ENCODE results near the gene WDTC1. TPM values are rescaled to one million over a fixed set of nuclear protein-coding genes. Genes with fewer than 3 reads are reported as not detected.

WDTC1 gene
- total RNA-seq, 1 experiment from 2014 or later, result 23.7 TPM

- H3K9me2 ChIP-seq (replicated peaks; ENCODE audit: low read length), result no peaks in the 10 kb centered on the region
- ATAC-seq, result no peak
- peak; percentile 51 for DNase-seq
- TF ChIP-seq CTCF (conservative IDR thresholded peaks at IDR 0.05; ENCODE audit: low read depth, low read length) (no peak), EZH2phosphoT487 (IDR thresholded peaks at IDR 0.05; ENCODE audit: borderline replicate concordance, low read length) (no peak)
- H3K9me3 ChIP-seq (ENCODE audit: low read length), result no peaks in the 10 kb centered on the region
- no peaks in the 10 kb centered on the region for H3K36me3 ChIP-seq (ENCODE audit: low read depth, low read length)
- H3K4me1 ChIP-seq (ENCODE audit: insufficient read depth, low read length), result peaks cover 35% of the 10 kb centered on the region
- H3F3A ChIP-seq (ENCODE audit: low read length, unreplicated experiment), result no peaks in the 10 kb centered on the region
- POLR2A ChIA-PET (ENCODE audit: unreplicated experiment), result no interaction called here
- peaks cover 21% of the 10 kb centered on the region for H3K79me2 ChIP-seq (ENCODE audit: low read length)
- no peaks in the 10 kb centered on the region for H3K27me3 ChIP-seq (ENCODE audit: low read length)
- no peak overlapping the region for H3K27ac ChIP-seq (ENCODE audit: low read length)
- no TSS peak for BruUV-seq (replicated peaks)
- no peaks in the 10 kb centered on the region for H4K20me1 ChIP-seq (ENCODE audit: low read length)
- intact Hi-C loops (cut with micrococcal nuclease), result no loop called here
- CTCF ChIA-PET, result no interaction called here
- H2AFZ ChIP-seq (ENCODE audit: low read length), result no peak overlapping the region
- H3K4me2 ChIP-seq (ENCODE audit: low read length), result 0 out of 2 replicates have a peak overlapping the region, but pooled peaks have one; percentile 15
- no peak overlapping the region for H3K9ac ChIP-seq (ENCODE audit: low read length)
- no peak overlapping the region for H3K4me3 ChIP-seq (ENCODE audit: low read length)
Observed at GRCh38 chr1:27346991-27347624, 112.7 kb downstream of the WDTC1 start.

DNA sequence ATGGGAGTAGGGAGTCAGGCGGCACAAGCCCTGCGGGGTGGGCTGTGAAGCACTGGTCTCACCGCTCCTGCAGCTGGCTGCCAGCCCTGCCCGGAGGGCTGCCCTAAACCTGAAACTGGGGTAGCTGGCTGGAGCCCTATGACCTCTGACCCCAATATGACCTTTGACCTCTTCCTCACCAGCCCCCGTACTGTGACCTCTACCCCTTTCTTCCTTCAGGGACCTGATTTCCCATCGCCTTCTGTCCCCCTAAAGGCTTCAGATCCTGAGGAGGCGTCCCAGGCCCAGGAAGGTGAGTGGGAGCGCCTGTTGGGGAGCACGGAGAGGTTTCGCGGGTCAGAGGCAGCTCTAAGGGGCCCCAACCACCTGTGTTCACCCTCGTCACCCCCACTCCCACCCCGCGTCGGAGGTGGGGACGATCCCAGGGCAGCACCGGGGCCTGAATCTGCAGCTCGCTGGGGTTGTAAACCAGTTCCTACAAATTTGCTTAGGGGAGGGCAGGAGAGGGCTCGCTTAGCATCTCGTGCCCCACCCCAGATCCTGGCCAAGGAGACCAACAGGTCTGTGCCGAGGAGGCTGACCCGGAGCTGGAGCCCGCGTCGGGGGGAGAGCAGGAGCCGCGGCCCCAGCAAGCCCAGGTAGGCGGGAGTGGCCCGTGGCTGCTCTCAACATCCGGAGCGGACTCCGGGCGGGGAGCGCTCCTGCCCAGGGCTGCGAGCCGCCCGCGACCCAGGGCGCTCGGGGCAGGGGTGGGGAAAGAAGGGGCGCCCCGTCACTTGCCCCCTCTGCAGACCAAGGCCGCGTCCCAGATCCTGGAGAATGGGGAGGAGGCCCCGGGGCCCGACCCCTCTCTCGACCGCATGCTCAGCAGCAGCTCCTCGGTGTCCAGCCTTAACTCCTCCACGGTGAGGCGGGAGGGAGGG is 114.7 kb downstream of the WDTC1 start:
- intact Hi-C loops (cut with micrococcal nuclease), result loop anchor here (1.0 kb wide), 1 partner anchor 8 kb away; no protein-coding TSS in a partner anchor
- CTCF ChIA-PET, result interaction anchor here (0.5 to 0.7 kb wide), 3 partner anchors 50 to 114 kb away, joined by 3 to 4 read pairs (median 4); partner anchors contain the start of gene WDTC1
- ATAC-seq (peak; percentile 81), DNase-seq (peak; percentile 90)
- peak overlapping the region; percentile 71 for H3K4me3 ChIP-seq (ENCODE audit: low read length)
- peaks cover 16% of the 10 kb centered on the region for H3K4me1 ChIP-seq (ENCODE audit: insufficient read depth, low read length)
- H3K27ac ChIP-seq (ENCODE audit: low read length), result peak overlapping the region; percentile 60
- POLR2A ChIA-PET (ENCODE audit: unreplicated experiment), result interaction anchor here (0.7 kb wide), 1 partner anchor 18 kb away, joined by 11 read pairs; the partner anchor contains the start of gene MAP3K6
- H2AFZ ChIP-seq (ENCODE audit: low read length), result peak overlapping the region; percentile 82
- no peaks in the 10 kb centered on the region for H3K9me3 ChIP-seq (ENCODE audit: low read length)
- H3K4me2 ChIP-seq (ENCODE audit: low read length), result peak overlapping the region; percentile 96
- TF ChIP-seq EZH2phosphoT487 (IDR thresholded peaks at IDR 0.05; ENCODE audit: borderline replicate concordance, low read length) (no peak), CTCF (conservative IDR thresholded peaks at IDR 0.05; ENCODE audit: low read depth, low read length) (no peak), EZH2 (IDR thresholded peaks at IDR 0.05; ENCODE audit: low read length, unreplicated experiment) (no peak)
- no peaks in the 10 kb centered on the region for H3K27me3 ChIP-seq (ENCODE audit: low read length)
- H3K9ac ChIP-seq (ENCODE audit: low read length), result peak overlapping the region; percentile 69
- BruUV-seq (replicated peaks), result TSS peak; percentile 40
- peaks cover under 1% of the 10 kb centered on the region; the same call in 1 of the 2 replicates for H3K79me2 ChIP-seq (ENCODE audit: low read length)
- H4K20me1 ChIP-seq (ENCODE audit: low read length), result no peaks in the 10 kb centered on the region
- H3F3A ChIP-seq (ENCODE audit: low read length, unreplicated experiment), result no peaks in the 10 kb centered on the region
- H3K9me2 ChIP-seq (replicated peaks; ENCODE audit: low read length), result no peaks in the 10 kb centered on the region
- H3K36me3 ChIP-seq (ENCODE audit: low read depth, low read length), result no peaks in the 10 kb centered on the region
